CD14-positive monocyte (primary cell): Measurements from ENCODE around the gene RFC3. TPM values are rescaled to one million over a fixed set of nuclear protein-coding genes. Genes with fewer than 3 reads are reported as not detected.

Source experiments
- DNase-seq, 3 donors: peaks; one replicate each; pipeline ENCODE4 v3.0.0-alpha.2; 2011 to 2022
- H2AFZ ChIP-seq: 2 replicates; pipeline ENCODE4 v1.6.0; 2012; ENCODE audit warnings: mild to moderate bottlenecking, low read depth, low read length, inconsistent platforms; ENCODE audit not compliant: insufficient read depth, poor library complexity, severe bottlenecking
- H3K27ac ChIP-seq, 2 donors: 1 replicate in 1 of 2; 2 replicates in 1 of 2; pipeline ENCODE4 v1.5.1; 2012 to 2013; ENCODE audit warnings: low read length in 2 of 2, control low read depth in 1 of 2, inconsistent platforms in 1 of 2, low read depth in 1 of 2, mild to moderate bottlenecking in 1 of 2
- H3K27me3 ChIP-seq, 2 donors: one replicate each; pipeline versions ENCODE4 v1.6.0 to v1.6.1; 2011 to 2013; ENCODE audit warnings: low read length in 2 of 2; ENCODE audit not compliant: control insufficient read depth in 2 of 2, insufficient read depth in 2 of 2
- H3K36me3 ChIP-seq, 2 donors: replicated peaks in 1 of 2; 1 replicate in 1 of 2; 2 replicates in 1 of 2; pipeline versions ENCODE4 v1.5.1 to v1.6.1; 2012 to 2013; ENCODE audit warnings: low read length in 2 of 2, control low read depth in 1 of 2, inconsistent platforms in 1 of 2, mild to moderate bottlenecking in 1 of 2; ENCODE audit not compliant: insufficient read depth in 2 of 2, control insufficient read depth in 1 of 2
- H3K4me1 ChIP-seq, 2 donors: 1 replicate in 1 of 2; 2 replicates in 1 of 2; pipeline versions ENCODE4 v1.5.1 to v1.6.1; 2012 to 2013; ENCODE audit warnings: low read length in 2 of 2, control low read depth in 1 of 2, inconsistent platforms in 1 of 2, mild to moderate bottlenecking in 1 of 2, moderate library complexity in 1 of 2; ENCODE audit not compliant: insufficient read depth in 2 of 2, control insufficient read depth in 1 of 2
- H3K4me2 ChIP-seq: replicated peaks from 2 replicates; pipeline ENCODE3; 2012; ENCODE audit warnings: low read length, moderate library complexity, mild to moderate bottlenecking; ENCODE audit not compliant: poor library complexity, severe bottlenecking; ENCODE audit errors: extremely low read depth
- H3K4me3 ChIP-seq, 3 experiments: fragments of 200-600 bp in 1 of 3; sonication (generic) in 1 of 3; replicated peaks in 1 of 3; 1 replicate in 2 of 3; 2 replicates in 1 of 3; pipeline ENCODE4 v1.5.1; 2011 to 2013; ENCODE audit warnings: low read length in 3 of 3, mild to moderate bottlenecking in 3 of 3, control low read depth in 2 of 3, low read depth in 2 of 3, inconsistent platforms in 1 of 3, moderate library complexity in 1 of 3
- H3K79me2 ChIP-seq: 2 replicates; pipeline ENCODE4 v1.6.0; 2012; ENCODE audit warnings: mild to moderate bottlenecking, control low read depth, inconsistent platforms, low read length, moderate library complexity; ENCODE audit not compliant: insufficient read depth
- H3K9ac ChIP-seq: 2 replicates; pipeline ENCODE4 v1.6.0; 2017; ENCODE audit warnings: low read length, mild to moderate bottlenecking; ENCODE audit not compliant: insufficient read depth, poor library complexity, severe bottlenecking
- H3K9me3 ChIP-seq, 2 donors: replicated peaks in 1 of 2; 1 replicate in 1 of 2; 2 replicates in 1 of 2; pipeline versions ENCODE4 v1.5.1 to v1.6.1; 2012 to 2013; ENCODE audit warnings: low read length in 2 of 2, control low read depth in 1 of 2; ENCODE audit not compliant: control insufficient read depth in 1 of 2, insufficient read depth in 1 of 2
- H4K20me1 ChIP-seq: 2 replicates; pipeline ENCODE4 v1.6.0; 2012; ENCODE audit warnings: mild to moderate bottlenecking, low read length, control low read depth, moderate library complexity; ENCODE audit not compliant: insufficient read depth
- H3K27ac Mint-ChIP-seq, 7 donors: one replicate each; pipeline ENCODE4 v1.8.0; 2020; ENCODE audit warnings: mild to moderate bottlenecking in 7 of 7, mixed read lengths in 7 of 7, moderate library complexity in 6 of 7, inconsistent platforms in 2 of 7
- H3K27me3 Mint-ChIP-seq, 3 donors: one replicate each; pipeline ENCODE4 v1.8.0; 2021 to 2022; ENCODE audit warnings: low read depth in 3 of 3, mild to moderate bottlenecking in 3 of 3, mixed read lengths in 3 of 3, moderate library complexity in 3 of 3, inconsistent platforms in 1 of 3
- H3K36me3 Mint-ChIP-seq, 2 donors: one replicate each; pipeline ENCODE4 v1.8.0; 2020; ENCODE audit warnings: mixed read lengths in 2 of 2, inconsistent platforms in 1 of 2, mild to moderate bottlenecking in 1 of 2
- H3K4me1 Mint-ChIP-seq: one replicate; pipeline ENCODE4 v1.8.0; 2020; ENCODE audit warnings: mild to moderate bottlenecking, mixed read lengths
- H3K4me3 Mint-ChIP-seq, 2 donors: one replicate each; pipeline ENCODE4 v1.8.0; 2020; ENCODE audit warnings: mild to moderate bottlenecking in 2 of 2, mixed read lengths in 2 of 2, moderate library complexity in 1 of 2
- H3K9me3 Mint-ChIP-seq, 7 donors: one replicate each; pipeline ENCODE4 v1.8.0; 2020 to 2022; ENCODE audit warnings: mixed read lengths in 7 of 7, mild to moderate bottlenecking in 6 of 7, moderate library complexity in 6 of 7, inconsistent platforms in 2 of 7
- CTCF ChIP-seq: fragments of 200-600 bp; IDR thresholded peaks from one replicate; pipeline ENCODE4 v1.8.0; 2022; ENCODE audit warnings: antibody characterized with exemption, mild to moderate bottlenecking
- WGBS: methylation state at CpG from one replicate; pipeline ENCODE4 v1.1.5; 2013; ENCODE audit warnings: missing lambda C conversion rate; ENCODE audit not compliant: insufficient coverage; 5-methylcytosine and 5-hydroxymethylcytosine counted together
- intact Hi-C, 2 donors: fragments of 100-400 bp; cut with micrococcal nuclease; formaldehyde crosslinking; loops; one replicate each; pipeline versions ENCODE4 v1.15.0 to v1.15.1; 2023
- polyA plus RNA-seq, 3 donors: library from polyadenylated mRNA; depleted of rRNA in 1 of 3; unstranded in 2 of 3; stranded (reverse) in 1 of 3; fragments of 300-500 nt in 2 of 3; fragments of >200 nt in 1 of 3; fragmentation: Illumina TruSeq in 2 of 3; gene quantifications; 1 replicate in 2 of 3; 2 replicates in 1 of 3; pipeline ENCODE4 v1.2.3, GENCODE V29; 2012 to 2021

RFC3 gene
- polyA plus RNA-seq, 3 donors = 2.5 to 5.3 (median 4.1) TPM

- H3K27ac Mint-ChIP-seq = peak overlapping the region; percentile 36 to 89 (median 76)
- H4K20me1 ChIP-seq = no peaks in the 10 kb centered on the region
- H3K9me3 Mint-ChIP-seq = no peaks in the 10 kb centered on the region
- WGBS = 22% methylated on average over 6 of the region's 7 CpGs
- H3K27me3 Mint-ChIP-seq = peaks cover 0 to 4% (median 0%) of the 10 kb centered on the region in 3 donors
- H3K4me1 Mint-ChIP-seq = peaks cover 36% of the 10 kb centered on the region
- H3K79me2 ChIP-seq = no peaks in the 10 kb centered on the region
- H2AFZ ChIP-seq = peak overlapping the region; percentile 64
- H3K36me3 Mint-ChIP-seq = no peaks in the 10 kb centered on the region
- peak overlapping the region; percentile 40 to 64 for H3K4me3 Mint-ChIP-seq
- intact Hi-C loops = no loop called here
- H3K9ac ChIP-seq = no peak overlapping the region
- H3K4me2 ChIP-seq = peak overlapping the region; percentile 75
- no peak for TF ChIP-seq CTCF
- H3K4me1 ChIP-seq = peaks cover 16 to 29% of the 10 kb centered on the region in 2 donors
- peak overlapping the region; percentile 23 to 69 (median 54) for H3K4me3 ChIP-seq
- H3K36me3 ChIP-seq = no peaks in the 10 kb centered on the region
- peak overlapping the region in 1 of 2 donors; percentile 78 for H3K27ac ChIP-seq
- H3K9me3 ChIP-seq = no peaks in the 10 kb centered on the region
- no peaks in the 10 kb centered on the region for H3K27me3 ChIP-seq
- DNase-seq = peak; percentile 39 to 60 (median 49)
These were observed 20.3 kb upstream of the RFC3 start for GRCh38 chr13:33797622-33798021.

- peaks cover 0 to 4% (median 0%) of the 10 kb centered on the region in 3 donors for H3K27me3 Mint-ChIP-seq
- peak overlapping the region in 1 of 2 donors; percentile 78 for H3K27ac ChIP-seq
- H3K4me3 Mint-ChIP-seq = peak overlapping the region in 1 of 2 donors; percentile 64
- no peak for TF ChIP-seq CTCF
- no peaks in the 10 kb centered on the region for H3K27me3 ChIP-seq
- WGBS = no CpG with 5 or more reads among the region's 3 CpGs
- peaks cover 36% of the 10 kb centered on the region for H3K4me1 Mint-ChIP-seq
- DNase-seq = peak; percentile 9 to 22 (median 22)
- H2AFZ ChIP-seq = peak overlapping the region; percentile 64
- H3K36me3 Mint-ChIP-seq = no peaks in the 10 kb centered on the region
- H3K4me2 ChIP-seq = peak overlapping the region; percentile 75
- no peaks in the 10 kb centered on the region for H3K79me2 ChIP-seq
- no peaks in the 10 kb centered on the region for H3K9me3 ChIP-seq
- H3K36me3 ChIP-seq = no peaks in the 10 kb centered on the region
- no peak overlapping the region for H3K9ac ChIP-seq
- peak overlapping the region in 1 of 3 experiments; percentile 69 for H3K4me3 ChIP-seq
- no peaks in the 10 kb centered on the region for H4K20me1 ChIP-seq
- intact Hi-C loops = no loop called here
- H3K9me3 Mint-ChIP-seq = no peaks in the 10 kb centered on the region
- H3K4me1 ChIP-seq = peaks cover 16 to 29% of the 10 kb centered on the region in 2 donors
- peak overlapping the region; percentile 36 to 89 (median 76) for H3K27ac Mint-ChIP-seq
These were observed 19.9 kb upstream of the RFC3 start for GRCh38 chr13:33798023-33798422.
